ENCODE data around the gene GP5. TPM values are rescaled to one million over a fixed set of nuclear protein-coding genes. Genes with fewer than 3 reads are reported as not detected.

The GP5 gene, protein sequence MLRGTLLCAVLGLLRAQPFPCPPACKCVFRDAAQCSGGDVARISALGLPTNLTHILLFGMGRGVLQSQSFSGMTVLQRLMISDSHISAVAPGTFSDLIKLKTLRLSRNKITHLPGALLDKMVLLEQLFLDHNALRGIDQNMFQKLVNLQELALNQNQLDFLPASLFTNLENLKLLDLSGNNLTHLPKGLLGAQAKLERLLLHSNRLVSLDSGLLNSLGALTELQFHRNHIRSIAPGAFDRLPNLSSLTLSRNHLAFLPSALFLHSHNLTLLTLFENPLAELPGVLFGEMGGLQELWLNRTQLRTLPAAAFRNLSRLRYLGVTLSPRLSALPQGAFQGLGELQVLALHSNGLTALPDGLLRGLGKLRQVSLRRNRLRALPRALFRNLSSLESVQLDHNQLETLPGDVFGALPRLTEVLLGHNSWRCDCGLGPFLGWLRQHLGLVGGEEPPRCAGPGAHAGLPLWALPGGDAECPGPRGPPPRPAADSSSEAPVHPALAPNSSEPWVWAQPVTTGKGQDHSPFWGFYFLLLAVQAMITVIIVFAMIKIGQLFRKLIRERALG
- total RNA-seq (2021) (0.09 to 0.16 TPM (median 0.11 TPM) in 3 replicates), Bru-seq, nascent RNA (percentile 25 among the genes with signal in this experiment)
- long read RNA-seq, experiment 1, result 0 reads
- long read RNA-seq, experiment 2, partial matches to known transcripts, result 0 of 1 reads
- long read RNA-seq, experiment 2, other reads (novel, unspliced or antisense), result 1 of 1 reads
- long read RNA-seq, experiment 3, result 0 reads

DNA sequence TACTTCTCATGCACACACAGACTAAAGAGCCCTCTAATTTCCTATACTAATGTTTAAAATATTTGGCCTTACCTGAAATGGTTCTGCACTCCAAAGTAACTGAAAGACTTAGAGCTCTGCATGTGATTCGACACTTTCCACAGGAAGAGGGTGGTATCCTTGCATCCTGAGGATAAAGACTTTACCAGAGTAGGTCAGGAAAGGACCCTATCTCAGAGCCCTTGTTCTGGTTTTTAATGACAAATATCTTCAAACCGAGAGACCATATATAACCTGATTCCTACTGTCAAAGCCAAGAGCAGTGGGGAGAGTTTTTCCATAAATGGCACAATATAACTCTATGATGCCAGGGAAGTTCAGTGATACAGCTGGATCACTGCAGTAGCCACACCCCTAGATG, at the start of gene GP5:
Gene GP5 (minus strand): TSS at position 101 of the 400 bp plus-strand sequence. CDS start 984 bp downstream, outside the sequence.
- ATAC-seq, result no peak
- no peaks in the 10 kb centered on the region for H3K36me3 Mint-ChIP-seq
- DNase-seq (ENCODE audit: low spot score), result no peak
- peak within 1 kb of the TSS; percentile 64 for H3K4me3 Mint-ChIP-seq
- H3K27me3 Mint-ChIP-seq (ENCODE audit: low read depth), result peaks cover 43% of the 10 kb centered on the region
- ChIA-PET CTCF (interaction anchor here (0.6 to 5.2 kb wide), 4 partner anchors 60 to 129 kb away, joined by 4 to 37 read pairs (median 5); no protein-coding TSS in a partner anchor), POLR2A (interaction anchor here (1.1 kb wide), 1 partner anchor 58 kb away, joined by 3 read pairs; no protein-coding TSS in a partner anchor)
- no peak within 1 kb of the TSS for H3K27ac Mint-ChIP-seq
- TF ChIP-seq GRHL2 (CRISPR knock-in tag; IDR thresholded peaks at IDR 0.05; ENCODE audit: insufficient replicate concordance, severe bottlenecking) (no peak), JUN (CRISPR knock-in tag; IDR thresholded peaks at IDR 0.05) (no peak)
- TF ChIP-seq, protein P1, sequence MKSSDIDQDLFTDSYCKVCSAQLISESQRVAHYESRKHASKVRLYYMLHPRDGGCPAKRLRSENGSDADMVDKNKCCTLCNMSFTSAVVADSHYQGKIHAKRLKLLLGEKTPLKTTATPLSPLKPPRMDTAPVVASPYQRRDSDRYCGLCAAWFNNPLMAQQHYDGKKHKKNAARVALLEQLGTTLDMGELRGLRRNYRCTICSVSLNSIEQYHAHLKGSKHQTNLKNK (CRISPR knock-in tag; IDR thresholded peaks at IDR 0.05), result no peak
- no peaks in the 10 kb centered on the region for H3K9me3 Mint-ChIP-seq
- H3K4me1 Mint-ChIP-seq, result peaks cover 27% of the 10 kb centered on the region

DNA sequence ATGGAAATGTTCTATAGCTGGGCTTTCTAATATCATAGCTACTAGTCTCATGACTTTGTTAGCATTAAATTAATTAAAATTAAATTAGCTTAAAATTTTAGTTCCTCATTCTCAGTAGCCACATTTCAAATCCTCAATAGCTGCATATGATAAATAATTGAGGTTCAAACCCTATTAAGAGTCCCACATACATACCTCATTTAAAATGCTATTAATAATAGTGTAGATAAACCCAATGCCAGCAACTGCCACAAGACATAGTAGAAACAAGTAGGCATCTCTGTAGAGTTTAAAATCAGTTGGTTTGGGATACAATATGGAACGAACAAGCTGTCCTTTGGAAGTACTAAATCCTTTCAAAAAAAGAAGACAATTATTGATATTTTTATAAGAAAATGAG, 48.6 kb upstream of the GP5 start:
- DNase-seq (ENCODE audit: low spot score) (no peak), ATAC-seq (no peak)
- no peak for TF ChIP-seq FOXJ3 (CRISPR knock-in tag; IDR thresholded peaks at IDR 0.05; ENCODE audit: borderline replicate concordance)
- TF ChIP-seq, protein P2, sequence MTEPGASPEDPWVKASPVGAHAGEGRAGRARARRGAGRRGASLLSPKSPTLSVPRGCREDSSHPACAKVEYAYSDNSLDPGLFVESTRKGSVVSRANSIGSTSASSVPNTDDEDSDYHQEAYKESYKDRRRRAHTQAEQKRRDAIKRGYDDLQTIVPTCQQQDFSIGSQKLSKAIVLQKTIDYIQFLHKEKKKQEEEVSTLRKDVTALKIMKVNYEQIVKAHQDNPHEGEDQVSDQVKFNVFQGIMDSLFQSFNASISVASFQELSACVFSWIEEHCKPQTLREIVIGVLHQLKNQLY (CRISPR knock-in tag; IDR thresholded peaks at IDR 0.05), result no peak
- no peak for TF ChIP-seq RORB (CRISPR knock-in tag; IDR thresholded peaks at IDR 0.05)
- TF ChIP-seq CREM (CRISPR knock-in tag; IDR thresholded peaks at IDR 0.05), result no peak
- TF ChIP-seq GRHL2 (CRISPR knock-in tag; IDR thresholded peaks at IDR 0.05; ENCODE audit: insufficient replicate concordance, severe bottlenecking), result no peak
- no peak for TF ChIP-seq ELF4 (CRISPR knock-in tag; IDR thresholded peaks at IDR 0.05; ENCODE audit: low read depth)
- peaks cover 59% of the 10 kb centered on the region for H3K36me3 Mint-ChIP-seq
- POLR2A ChIA-PET, result no interaction called here
- no peaks in the 10 kb centered on the region for H3K4me1 Mint-ChIP-seq
- no peak overlapping the region for H3K27ac Mint-ChIP-seq
- CTCF ChIA-PET, result no interaction called here
- H3K27me3 Mint-ChIP-seq (ENCODE audit: low read depth), result no peaks in the 10 kb centered on the region
- H3K9me3 Mint-ChIP-seq, result no peaks in the 10 kb centered on the region
- H3K4me3 Mint-ChIP-seq, result no peak overlapping the region

DNA sequence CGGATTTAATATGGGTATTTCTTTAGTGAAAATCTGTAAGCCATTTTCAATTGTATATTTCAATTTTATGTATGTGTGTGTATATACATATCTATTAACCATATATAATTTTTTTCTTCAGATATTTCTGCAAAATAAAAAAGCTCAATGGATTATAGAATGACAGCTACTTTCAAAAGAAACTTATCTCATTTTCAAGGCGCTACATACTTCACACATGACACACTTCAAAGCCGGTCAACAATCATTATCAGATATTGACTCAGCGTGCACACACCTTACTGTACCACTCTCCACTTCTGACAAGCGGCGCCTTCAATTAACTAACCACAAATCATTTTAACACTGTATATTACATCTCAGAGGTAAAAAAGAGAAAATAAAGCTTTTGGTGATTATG, 48.1 kb upstream of the GP5 start:
- DNase-seq (ENCODE audit: low spot score), result no peak
- ChIA-PET CTCF (interaction anchor here (1.8 kb wide), 1 partner anchor 25 kb away, joined by 8 read pairs; no protein-coding TSS in a partner anchor), POLR2A (no interaction called here)
- Mint-ChIP-seq H3K27ac (no peak overlapping the region), H3K9me3 (no peaks in the 10 kb centered on the region), H3K4me1 (no peaks in the 10 kb centered on the region), H3K36me3 (peaks cover 61% of the 10 kb centered on the region), H3K4me3 (no peak overlapping the region), H3K27me3 (ENCODE audit: low read depth) (no peaks in the 10 kb centered on the region)
- TF ChIP-seq KAT7 (CRISPR knock-in tag; IDR thresholded peaks at IDR 0.05; ENCODE audit: borderline replicate concordance) (no peak), NR3C1 (CRISPR knock-in tag; conservative IDR thresholded peaks at IDR 0.05; ENCODE audit: low read depth) (no peak)
- TF ChIP-seq, protein P3, sequence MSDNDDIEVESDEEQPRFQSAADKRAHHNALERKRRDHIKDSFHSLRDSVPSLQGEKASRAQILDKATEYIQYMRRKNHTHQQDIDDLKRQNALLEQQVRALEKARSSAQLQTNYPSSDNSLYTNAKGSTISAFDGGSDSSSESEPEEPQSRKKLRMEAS (CRISPR knock-in tag; IDR thresholded peaks at IDR 0.05), result no peak
- ATAC-seq, result no peak

DNA sequence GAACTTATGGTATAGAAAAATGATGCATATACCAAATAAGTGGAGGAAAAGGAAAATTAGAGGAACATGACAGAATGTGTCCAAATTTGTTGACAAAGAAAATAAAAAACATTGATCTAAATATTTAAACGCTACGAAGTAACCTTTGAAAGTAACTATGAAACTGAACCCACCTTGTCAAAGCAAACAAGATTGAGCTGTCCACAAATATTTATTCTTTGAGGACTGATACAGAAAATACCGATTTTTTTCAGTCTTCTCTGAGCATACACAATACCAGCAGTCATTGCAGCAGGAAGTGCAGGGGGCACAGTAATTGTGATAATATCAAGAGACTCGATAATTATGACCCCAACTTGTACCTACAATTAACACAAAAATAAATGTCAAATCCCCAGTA, 47.7 kb upstream of the GP5 start:
- CTCF ChIA-PET, result interaction anchor here (1.8 kb wide), 1 partner anchor 25 kb away, joined by 8 read pairs; no protein-coding TSS in a partner anchor
- DNase-seq (ENCODE audit: low spot score), result no peak
- Mint-ChIP-seq H3K9me3 (no peaks in the 10 kb centered on the region), H3K27ac (no peak overlapping the region), H3K27me3 (ENCODE audit: low read depth) (no peaks in the 10 kb centered on the region), H3K36me3 (peaks cover 62% of the 10 kb centered on the region), H3K4me3 (no peak overlapping the region), H3K4me1 (no peaks in the 10 kb centered on the region)
- ATAC-seq, result no peak
- TF ChIP-seq ZNF317 (CRISPR knock-in tag; IDR thresholded peaks at IDR 0.05; ENCODE audit: borderline replicate concordance, low read depth), result no peak
- TF ChIP-seq HMGA2 (CRISPR knock-in tag; IDR thresholded peaks at IDR 0.05), result no peak
- TF ChIP-seq, protein P4, sequence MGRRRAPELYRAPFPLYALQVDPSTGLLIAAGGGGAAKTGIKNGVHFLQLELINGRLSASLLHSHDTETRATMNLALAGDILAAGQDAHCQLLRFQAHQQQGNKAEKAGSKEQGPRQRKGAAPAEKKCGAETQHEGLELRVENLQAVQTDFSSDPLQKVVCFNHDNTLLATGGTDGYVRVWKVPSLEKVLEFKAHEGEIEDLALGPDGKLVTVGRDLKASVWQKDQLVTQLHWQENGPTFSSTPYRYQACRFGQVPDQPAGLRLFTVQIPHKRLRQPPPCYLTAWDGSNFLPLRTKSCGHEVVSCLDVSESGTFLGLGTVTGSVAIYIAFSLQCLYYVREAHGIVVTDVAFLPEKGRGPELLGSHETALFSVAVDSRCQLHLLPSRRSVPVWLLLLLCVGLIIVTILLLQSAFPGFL (CRISPR knock-in tag; IDR thresholded peaks at IDR 0.05; ENCODE audit: borderline replicate concordance), result no peak
- TF ChIP-seq, protein P5, sequence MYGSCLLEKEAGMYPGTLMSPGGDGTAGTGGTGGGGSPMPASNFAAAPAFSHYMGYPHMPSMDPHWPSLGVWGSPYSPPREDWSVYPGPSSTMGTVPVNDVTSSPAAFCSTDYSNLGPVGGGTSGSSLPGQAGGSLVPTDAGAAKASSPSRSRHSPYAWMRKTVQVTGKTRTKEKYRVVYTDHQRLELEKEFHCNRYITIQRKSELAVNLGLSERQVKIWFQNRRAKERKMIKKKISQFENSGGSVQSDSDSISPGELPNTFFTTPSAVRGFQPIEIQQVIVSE (CRISPR knock-in tag; IDR thresholded peaks at IDR 0.05; ENCODE audit: borderline replicate concordance), result no peak
- no peak for TF ChIP-seq ZNF219 (CRISPR knock-in tag; IDR thresholded peaks at IDR 0.05; ENCODE audit: borderline replicate concordance)
- TF ChIP-seq, protein P6, sequence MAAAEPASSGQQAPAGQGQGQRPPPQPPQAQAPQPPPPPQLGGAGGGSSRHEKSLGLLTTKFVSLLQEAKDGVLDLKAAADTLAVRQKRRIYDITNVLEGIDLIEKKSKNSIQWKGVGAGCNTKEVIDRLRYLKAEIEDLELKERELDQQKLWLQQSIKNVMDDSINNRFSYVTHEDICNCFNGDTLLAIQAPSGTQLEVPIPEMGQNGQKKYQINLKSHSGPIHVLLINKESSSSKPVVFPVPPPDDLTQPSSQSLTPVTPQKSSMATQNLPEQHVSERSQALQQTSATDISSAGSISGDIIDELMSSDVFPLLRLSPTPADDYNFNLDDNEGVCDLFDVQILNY (CRISPR knock-in tag; IDR thresholded peaks at IDR 0.05), result no peak
- POLR2A ChIA-PET, result no interaction called here

Data from WTC11 (cell line).